KBM-7 (cell line): ENCODE results near the gene MRGPRE.
"Not testable (repeated sequence)": the region's sequence is repeated elsewhere in the genome, so short reads cannot be mapped to it uniquely, and the experiment has no call there.

Source experiments
- DNase-seq: peaks from one replicate; pipeline ENCODE4 v3.0.0-alpha.2; 2015
- in situ Hi-C: fragments of 300-500 bp; cut with MboI; formaldehyde crosslinking; loops from 2 replicates; pipeline ENCODE4 v1.14.3; 2020; ENCODE audit warnings: low sequenced_read_pairs, low pct_unique_long_range_greater_than_20kb, mixed read lengths

Gene MRGPRE

GRCh38 chr11:3231851-3232744 is at the start of gene MRGPRE:
TSS of gene MRGPRE (minus strand) at chr11:3232417. CDS start at chr11:3228799, 3,618 bp downstream.
- in situ Hi-C loops, result no loop called here
- no peak for DNase-seq

- DNase-seq, in situ Hi-C loops: not testable (repeated sequence)
Observed at GRCh38 chr11:3281146-3281545, 48.9 kb upstream of the MRGPRE start.

- DNase-seq, in situ Hi-C loops: not testable (repeated sequence)
Observed at GRCh38 chr11:3280662-3281061, 48.4 kb upstream of the MRGPRE start.

- DNase-seq, in situ Hi-C loops: not testable (repeated sequence)
Observed at GRCh38 chr11:3278922-3279321, 46.7 kb upstream of the MRGPRE start.

GRCh38 chr11:3273629-3274028 is 41.4 kb upstream of the MRGPRE start:
- in situ Hi-C loops, DNase-seq: not testable (repeated sequence)

GRCh38 chr11:3262548-3262947 is 30.3 kb upstream of the MRGPRE start:
- in situ Hi-C loops, result not testable (repeated sequence)

GRCh38 chr11:3261831-3262230 is 29.6 kb upstream of the MRGPRE start:
- in situ Hi-C loops, DNase-seq: not testable (repeated sequence)

More at GRCh38 chr11:3262548-3262947, 30.3 kb upstream of the MRGPRE start:
- DNase-seq, result not testable (repeated sequence)

GRCh38 chr11:3257509-3257908 is 25.3 kb upstream of the MRGPRE start:
- in situ Hi-C loops, DNase-seq: not testable (repeated sequence)

GRCh38 chr11:3255241-3255640 is 23.0 kb upstream of the MRGPRE start:
- in situ Hi-C loops, DNase-seq: not testable (repeated sequence)

GRCh38 chr11:3254773-3255172 is 22.6 kb upstream of the MRGPRE start:
- in situ Hi-C loops, DNase-seq: not testable (repeated sequence)

GRCh38 chr11:3245071-3245470 is 12.9 kb upstream of the MRGPRE start:
- DNase-seq, result no peak
- in situ Hi-C loops, result no loop called here

- in situ Hi-C loops, result no loop called here
- no peak for DNase-seq
Observed at GRCh38 chr11:3243880-3244279, 11.7 kb upstream of the MRGPRE start.

GRCh38 chr11:3237119-3237518 is 4.9 kb upstream of the MRGPRE start:
- DNase-seq, result no peak
- in situ Hi-C loops, result no loop called here

GRCh38 chr11:3234846-3235245 is 2.6 kb upstream of the MRGPRE start:
- in situ Hi-C loops, result no loop called here
- DNase-seq, result no peak

- no peak for DNase-seq
Observed at GRCh38 chr11:3232956-3233355, 739 bp upstream of the MRGPRE start.

GRCh38 chr11:3231550-3231850 is 717 bp downstream of the MRGPRE start:
- in situ Hi-C loops, result no loop called here
- no peak for DNase-seq

More at GRCh38 chr11:3232956-3233355, 739 bp upstream of the MRGPRE start:
- in situ Hi-C loops, result no loop called here

- in situ Hi-C loops, result no loop called here
- no peak for DNase-seq
Observed at GRCh38 chr11:3230636-3231549, 1.3 kb downstream of the MRGPRE start.

GRCh38 chr11:3229673-3230630 is 2.3 kb downstream of the MRGPRE start:
- in situ Hi-C loops, result no loop called here
- DNase-seq, result no peak

GRCh38 chr11:3228445-3228829 is 3.8 kb downstream of the MRGPRE start:
- no peak for DNase-seq
- in situ Hi-C loops, result no loop called here
